HG03571 (cell line): ENCODE results near the gene C3.
A peak's percentile ranks its signal among the peaks of the same experiment; 100 is the strongest.
"Not testable (repeated sequence)": the region's sequence is repeated elsewhere in the genome, so short reads cannot be mapped to it uniquely, and the experiment has no call there.

Experiments
- ATAC-seq: cut with Tn5 transposase; IDR thresholded peaks from one replicate; pipeline ENCODE4 v1.9.1; 2021; ENCODE audit not compliant: unreplicated experiment

Gene C3

DNA sequence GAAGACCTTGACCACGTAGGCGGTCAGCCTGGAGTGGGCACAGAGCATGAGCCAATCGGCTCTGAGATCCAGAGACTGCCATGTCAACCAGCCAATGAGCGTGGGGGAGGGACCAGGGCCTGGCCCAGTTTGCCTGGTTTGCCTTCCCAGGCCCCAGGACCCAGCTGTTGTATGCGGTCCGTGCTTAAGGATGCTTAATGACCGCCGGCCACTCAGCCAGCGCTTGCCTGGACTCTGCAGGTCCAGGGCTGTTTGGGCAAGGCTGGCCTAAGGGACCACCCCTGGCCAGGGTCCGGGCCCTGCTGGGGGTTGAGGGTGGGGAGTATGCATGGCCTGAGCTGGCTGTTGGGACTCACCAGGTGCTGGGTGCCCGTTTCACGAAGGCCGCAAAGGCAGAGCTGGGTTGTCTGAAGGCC, 27.4 kb downstream of the C3 start:
- no peak for ATAC-seq

DNA sequence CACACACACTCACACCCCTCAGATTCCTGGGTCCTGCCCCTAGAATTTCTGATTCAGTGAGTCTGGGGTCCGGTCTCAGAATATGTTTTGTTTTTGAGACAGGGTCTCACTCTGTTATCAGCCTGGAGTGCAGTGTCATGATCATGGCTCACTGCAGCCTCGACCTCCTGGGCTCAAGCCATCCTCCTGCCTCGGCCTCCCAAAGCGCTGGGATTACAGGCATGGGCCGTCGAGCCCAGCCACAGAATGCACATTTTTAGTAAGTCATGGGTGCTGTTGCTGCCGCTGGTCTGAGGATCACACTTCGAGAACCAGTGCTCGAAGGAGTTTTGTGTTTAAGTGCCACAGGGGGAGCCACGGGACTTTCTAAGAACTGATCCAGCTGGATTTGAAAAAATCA, 28.4 kb downstream of the C3 start:
- ATAC-seq = no peak

DNA sequence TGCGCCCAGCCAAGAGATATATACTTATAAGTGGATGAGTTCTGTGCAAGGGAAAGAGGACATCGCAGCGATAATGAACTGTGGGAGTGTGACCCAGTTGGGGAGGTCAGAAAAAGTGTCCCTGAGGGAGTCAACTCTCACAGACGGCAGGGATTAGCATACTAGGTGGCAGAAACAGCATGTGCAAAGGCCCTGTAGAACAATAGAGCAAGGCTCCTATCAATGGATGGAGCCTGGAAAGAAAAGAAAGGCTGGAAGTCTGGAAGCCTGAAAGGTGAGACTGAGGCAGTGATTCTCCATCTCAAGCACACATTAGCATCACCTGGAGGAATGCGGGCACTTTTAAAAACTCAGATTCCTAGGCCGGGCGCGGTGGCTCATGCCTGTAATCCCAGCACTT, 29.1 kb downstream of the C3 start:
- ATAC-seq = no peak

DNA sequence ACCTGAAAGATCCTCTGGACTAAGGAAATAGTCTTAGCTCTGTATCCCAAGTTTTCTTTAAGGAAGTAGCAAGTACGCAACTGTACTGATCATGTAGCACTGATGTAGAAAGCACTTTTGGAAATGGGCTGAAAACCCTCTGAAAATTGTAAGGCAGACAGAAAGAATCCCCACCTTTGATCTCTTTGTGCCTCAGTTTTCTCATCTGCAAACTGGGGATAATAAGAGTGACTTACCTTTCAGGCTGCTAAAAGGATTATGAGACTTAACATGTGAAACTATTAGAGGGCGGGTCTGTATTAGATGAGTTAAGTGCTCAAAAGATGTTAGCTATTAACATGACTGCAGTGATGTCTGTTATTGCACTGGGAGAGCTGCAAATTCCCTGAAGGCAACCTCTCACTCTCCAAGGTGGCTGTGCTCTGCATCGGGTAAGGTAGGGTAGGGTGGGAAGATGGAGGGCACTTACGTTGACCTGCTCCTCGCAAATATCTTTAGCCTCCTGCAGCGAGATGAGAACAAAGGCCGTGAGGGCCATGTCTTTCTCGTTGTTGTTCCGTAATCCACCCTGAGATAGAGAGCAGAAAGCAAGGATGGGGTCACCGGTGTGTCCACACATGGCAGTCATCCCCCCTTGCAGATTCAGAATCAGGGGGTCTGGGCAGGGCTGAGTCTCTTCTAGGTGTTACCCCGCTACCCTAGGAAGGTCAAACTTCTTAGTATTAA, 30.1 kb downstream of the C3 start:
- no peak for ATAC-seq

DNA sequence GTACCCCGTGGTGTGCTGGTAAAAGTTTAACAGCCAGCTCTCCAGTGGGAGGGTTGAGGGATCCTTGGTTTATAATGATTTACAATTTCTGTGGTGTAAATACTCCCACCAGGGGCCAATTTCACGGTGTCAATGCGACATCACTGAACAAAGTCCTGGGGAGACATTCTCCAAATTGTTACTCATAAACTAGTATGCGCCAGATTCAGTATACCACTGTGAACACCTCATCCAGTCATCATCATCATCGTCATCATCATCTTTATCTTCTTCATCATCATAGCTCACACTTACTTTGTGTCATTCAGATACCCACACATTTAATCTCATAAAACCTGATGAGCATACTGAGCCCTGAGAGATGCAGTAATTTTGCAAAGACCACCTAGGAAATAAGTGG, 33.3 kb downstream of the C3 start:
- ATAC-seq = no peak

DNA sequence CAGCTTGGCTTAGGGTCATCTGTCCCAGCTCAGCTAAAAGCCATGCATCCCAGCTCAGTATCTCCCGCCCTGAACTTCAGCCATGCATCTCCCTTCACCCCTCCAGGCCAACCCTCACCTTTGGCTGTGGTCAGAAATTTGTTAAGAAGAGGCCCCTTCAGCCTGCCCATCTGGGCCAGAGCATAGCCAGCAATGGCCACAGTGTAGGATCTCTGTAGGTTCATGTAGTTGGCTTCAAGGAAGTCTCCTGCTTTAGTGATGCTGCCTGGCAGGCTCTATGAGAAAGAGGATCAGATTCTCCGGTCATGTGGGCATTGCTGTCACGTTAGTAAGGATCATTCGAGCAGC, 33.8 kb downstream of the C3 start:
- no peak for ATAC-seq

DNA sequence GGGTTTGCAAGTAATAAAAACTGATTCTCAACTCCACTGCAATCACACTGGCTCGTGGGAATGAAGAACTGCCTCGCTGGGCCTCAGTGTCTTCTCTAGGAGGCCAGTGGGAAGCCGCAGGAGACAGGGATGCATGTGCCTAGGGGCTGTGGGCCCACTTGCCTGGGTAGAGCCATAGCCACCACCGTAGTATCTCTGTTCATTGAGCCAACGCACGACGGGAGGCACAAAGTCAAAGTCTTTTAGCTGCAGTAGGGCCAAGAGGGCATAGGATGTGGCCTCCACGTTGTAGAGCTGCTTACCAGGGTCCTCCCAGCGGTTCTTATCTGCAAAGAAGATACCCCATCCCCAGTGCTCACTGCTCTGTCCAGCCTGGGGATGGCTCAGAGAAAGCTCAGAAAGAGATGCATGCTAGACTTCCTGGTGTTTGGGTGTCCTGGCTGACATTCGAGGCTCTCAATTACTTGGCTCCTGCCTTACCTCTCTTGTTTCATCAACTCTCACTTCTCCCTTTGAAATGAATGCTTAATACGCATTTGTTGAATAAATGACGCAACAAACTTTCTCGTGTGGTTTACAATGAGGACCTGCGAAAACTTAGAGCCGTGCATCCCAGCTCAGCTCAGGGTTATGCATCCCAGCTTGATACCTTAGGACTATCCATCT, 34.4 kb downstream of the C3 start:
- ATAC-seq = no peak

DNA sequence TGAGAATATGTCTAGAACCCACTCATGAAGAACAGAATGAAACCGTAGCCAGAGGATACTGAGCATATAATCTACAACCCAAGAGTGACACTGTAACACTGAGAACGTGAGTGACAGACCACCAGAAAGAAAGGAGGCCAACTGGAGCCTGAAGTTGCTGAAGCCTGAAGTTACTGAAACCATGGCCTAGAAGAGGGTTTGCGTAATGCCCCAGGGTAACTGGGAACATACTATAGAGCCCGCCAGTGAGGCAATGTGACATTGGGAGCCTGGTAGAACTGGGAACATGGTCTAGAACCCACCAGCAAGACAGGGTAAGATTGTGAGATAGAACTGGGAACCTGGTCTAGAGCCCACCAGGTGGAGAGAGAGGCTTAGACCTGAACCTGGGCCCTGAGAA, 35.0 kb downstream of the C3 start:
- ATAC-seq = no peak

DNA sequence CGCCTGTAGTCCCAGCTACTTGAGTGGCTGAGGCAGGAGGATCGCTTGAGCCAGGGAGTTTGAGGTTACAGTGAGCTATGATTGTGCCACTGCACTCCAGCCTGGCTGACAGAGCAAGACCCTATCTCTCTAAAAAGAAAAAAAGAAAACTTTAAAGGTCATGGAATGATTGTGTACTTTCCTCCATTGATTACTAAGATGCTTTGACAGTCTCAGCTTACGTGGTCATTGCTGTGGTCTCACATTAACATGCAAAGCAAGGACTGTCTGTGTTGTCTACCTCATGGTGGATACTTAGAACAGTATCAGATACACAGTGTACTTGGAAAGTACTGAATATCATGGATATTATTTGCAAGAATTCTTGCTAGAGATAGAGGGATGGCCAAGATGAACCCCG, 36.5 kb downstream of the C3 start:
- no peak for ATAC-seq

DNA sequence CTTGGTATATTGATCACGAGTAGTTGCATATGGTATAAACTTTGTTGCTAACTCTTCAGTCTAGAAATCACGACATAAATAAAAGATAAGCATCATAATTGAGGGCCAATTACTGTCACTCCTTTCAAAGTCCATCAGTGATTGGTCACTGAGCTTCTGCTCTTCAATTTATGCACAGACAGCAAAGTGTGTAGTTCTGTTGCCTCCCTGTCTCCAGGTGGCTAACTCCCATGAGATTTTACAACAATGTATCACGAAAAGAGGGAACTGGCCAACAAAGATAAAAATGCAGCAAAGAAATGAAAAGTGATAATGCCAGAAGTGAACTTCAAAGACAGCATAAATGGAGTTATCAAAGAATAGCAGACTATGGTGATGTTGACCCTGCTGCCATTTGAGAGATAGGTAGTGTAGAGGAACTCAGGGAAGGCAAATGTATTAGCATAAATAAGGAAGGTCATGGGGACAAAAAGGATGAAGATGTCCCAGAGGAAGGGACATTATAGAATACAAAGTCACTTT, 37.8 kb downstream of the C3 start:
- no peak for ATAC-seq

DNA sequence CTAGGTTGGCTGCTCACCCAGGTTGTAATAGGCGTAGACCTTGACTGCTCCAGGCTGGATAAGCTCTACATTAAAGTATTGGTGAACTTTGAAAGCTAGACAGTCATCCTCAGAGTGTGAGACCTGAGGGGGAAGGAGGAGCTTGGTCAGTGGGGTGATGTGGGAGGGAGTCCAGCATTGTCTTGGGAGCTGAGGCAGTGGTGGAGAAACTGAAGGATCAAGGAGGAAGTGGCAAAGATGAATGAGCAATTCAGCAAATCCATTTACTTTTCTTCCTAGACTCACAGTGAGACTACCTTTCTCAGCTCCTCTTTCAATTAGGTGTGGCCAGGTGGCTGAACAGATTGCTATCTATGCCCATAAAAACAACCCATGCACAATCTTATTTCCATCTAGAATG, 40.3 kb downstream of the C3 start:
- no peak for ATAC-seq

DNA sequence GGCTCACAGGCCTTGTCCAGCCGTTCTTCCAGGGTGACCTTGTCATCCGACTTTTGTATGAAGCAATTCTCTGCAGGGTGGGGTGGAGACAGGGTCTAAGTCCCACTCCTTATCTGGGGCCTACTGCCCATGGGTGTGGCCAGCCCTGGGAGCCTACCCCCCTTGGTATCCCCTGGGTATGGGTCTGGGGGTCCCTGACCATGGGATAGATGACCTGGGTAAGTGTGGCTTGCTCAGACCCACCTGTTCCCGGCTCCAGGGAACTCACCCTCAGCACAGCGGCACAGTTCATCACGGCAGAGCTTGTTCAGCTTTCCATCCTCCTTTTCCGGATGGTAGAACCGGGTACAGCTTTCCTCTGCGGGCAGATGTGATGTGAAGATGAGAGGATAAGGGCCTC, 41.3 kb downstream of the C3 start:
- ATAC-seq = no peak

DNA sequence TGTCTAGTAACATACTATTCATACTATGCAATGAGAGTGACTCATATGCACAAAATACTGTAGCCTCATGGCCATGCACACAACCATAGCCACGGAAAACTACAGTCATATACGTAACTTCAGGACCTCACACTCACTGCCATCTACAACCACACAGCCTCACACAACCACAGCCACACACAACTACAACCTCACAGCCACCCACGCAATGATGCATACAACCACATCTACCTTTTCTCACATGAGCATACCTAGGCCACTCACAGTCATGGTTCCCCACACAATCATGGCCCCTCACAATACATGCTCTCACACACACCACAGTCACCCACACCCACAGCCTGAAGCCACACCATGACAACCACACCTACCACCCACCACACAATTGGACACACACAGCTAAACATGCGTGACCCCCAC, 41.8 kb downstream of the C3 start:
- ATAC-seq = no peak

DNA sequence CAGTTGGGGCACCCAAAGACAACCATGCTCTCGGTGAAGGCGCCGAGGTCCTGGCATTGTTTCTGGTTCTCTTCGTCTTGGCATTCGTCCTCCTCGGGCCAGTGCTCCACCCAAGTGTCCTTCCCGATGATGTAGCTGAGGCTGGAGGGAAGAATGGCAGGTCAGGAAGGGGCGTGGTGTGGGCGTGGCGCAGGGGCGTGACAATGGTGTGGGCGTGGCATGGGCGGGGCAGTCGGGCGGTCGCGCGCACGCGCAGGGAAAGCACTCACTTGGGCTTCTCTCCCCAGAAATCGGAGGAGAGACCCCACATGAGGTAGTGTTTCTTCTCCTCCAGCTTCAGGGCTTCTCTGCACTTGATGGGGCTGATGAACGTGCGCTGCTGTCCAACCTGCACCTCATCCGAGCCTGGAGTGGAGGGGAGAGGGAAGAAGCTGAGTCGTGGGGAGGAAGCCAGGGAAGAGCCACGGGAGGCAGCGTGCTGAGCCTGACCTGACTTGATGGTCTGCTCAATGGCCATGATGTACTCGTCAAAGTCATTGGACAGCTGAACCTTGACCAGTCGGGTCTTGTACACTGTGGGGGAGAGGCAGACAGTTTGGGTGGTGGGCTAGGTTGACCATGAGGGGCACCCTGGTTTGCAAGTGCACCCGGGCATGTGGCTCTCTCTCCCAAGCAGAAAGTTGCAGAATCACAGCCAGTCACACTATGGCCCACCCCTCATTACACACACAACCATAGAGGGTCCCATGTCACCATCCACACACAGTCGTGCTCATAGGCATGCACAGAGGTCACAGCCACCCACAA, 42.4 kb downstream of the C3 start:
- no peak for ATAC-seq

DNA sequence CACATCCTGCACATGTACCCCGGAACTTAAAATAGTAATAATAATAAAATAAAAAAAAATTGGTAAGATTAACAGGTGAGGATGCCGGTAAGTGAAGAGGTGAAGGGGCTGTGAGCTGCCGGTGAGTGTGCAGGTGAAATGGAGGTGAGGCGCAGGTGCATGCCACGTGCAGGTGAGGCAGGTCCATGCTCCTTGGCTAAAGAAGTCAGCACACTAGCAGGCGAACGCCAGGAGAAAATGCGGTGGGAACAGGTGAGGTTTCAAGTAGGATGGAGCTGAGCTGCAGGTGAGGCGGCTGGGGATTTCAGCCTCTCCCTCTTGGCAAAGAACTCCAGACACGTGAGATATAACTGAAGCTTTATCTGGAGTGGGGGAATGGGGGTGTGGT, 43.0 kb downstream of the C3 start:
- ATAC-seq = no peak

DNA sequence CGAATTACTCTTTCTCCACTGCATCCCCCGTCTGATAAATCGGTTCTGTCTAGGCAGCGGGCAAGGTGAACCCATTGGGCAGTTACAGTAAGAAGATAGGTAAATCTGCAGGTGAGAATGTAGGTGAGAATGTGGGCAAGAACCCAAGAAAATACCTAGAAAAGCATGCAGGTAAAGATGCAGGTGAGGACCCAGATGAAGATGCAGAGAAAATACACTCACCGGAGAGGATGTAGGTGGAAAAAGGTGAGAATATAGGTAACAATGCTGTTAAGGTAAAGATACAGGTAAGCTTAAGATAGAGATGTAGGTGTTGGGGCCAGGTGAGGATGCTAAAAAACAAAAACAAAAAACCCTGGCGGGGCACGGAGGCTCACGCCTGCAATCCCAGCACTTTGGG, 44.2 kb downstream of the C3 start:
- ATAC-seq = no peak

DNA sequence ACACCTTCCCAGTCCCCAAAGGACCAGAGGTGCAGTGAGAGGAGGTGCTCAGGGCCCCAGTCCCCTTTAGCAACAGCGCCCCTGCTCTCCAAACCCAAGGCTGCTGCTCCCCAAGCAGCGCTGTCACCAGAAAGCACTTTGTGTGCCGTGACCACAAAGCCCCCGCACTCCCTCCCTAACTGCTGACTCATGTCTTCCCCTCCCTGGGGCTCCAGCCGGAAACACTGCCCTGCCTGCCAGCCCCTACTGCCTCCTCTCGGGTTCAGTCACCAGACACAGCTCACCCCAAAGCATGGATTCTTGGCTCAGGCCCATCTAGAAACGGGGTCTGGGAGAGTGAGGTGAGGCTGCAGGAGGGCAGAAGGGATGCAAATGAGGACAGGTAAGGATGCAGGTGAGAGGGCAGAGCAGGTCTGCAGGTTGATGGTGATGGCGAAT, 45.6 kb downstream of the C3 start:
- peak; percentile 55 for ATAC-seq

DNA sequence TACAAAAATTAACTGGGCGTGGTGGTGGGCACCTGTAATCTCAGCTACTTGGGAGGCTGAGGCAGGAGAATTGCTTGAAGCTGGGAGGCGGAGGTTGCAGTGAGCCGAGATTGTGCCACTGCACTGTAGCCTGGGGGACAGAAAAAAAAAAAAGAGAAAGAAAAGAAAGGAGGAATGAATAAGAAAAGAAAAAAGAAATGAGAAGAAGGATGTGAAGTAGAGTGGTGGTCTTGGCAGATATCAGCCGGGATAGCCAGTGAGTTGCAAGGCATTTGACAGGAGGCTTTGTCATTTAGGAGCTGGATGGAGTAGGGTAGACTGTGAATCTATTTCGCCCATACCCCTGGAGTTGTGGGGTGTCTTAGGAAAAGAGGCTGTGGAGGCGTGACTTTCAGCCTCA, 46.0 kb downstream of the C3 start:
- not testable (repeated sequence) for ATAC-seq

DNA sequence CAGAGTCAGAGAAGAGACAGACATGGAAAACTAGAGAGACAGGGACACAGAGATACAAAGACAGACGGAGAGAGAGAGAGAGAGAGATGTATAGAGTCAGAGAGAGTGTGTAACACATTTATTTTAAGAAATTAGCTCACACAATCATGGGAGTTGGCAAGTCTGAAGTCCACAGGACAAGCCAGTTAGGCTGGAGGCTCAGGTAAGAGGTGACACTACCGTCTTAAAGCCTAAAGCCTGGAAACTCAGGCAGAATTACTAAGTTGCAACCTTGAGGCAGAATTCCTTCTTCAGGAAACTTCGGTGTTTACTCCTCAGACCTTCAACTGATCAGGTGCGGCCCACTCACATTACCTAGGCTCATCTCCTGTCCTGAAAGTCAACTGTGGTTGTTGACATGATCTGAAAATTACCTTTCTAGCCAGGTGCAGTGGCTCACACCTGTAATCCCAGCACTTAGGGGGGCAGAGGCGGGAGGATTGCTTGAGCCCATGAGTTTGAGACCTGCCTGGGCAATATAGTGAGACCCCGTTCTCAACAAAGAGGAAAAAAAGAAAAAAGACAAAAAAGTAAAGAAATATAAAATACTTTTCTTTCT, 47.7 kb downstream of the C3 start:
- no peak for ATAC-seq

DNA sequence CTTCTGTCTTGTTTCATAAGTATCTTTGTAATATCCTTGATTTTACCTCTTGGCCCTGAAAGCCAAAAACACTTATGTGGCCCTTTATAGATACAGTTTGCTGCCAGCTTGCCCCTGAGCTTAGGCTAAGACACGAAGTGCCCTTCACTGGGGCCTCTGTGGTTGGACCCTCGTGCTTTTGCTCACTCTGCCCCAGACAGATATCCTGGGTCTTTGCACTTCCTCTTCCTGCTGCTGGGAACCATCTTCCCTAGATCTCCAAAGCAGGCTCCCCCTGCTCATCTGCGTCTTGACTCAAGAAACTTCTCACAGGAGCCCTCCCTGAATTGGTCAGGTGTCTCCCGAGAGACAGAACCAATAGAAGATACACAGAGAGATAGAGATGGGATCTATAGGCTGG, 48.5 kb downstream of the C3 start:
- no peak for ATAC-seq

DNA sequence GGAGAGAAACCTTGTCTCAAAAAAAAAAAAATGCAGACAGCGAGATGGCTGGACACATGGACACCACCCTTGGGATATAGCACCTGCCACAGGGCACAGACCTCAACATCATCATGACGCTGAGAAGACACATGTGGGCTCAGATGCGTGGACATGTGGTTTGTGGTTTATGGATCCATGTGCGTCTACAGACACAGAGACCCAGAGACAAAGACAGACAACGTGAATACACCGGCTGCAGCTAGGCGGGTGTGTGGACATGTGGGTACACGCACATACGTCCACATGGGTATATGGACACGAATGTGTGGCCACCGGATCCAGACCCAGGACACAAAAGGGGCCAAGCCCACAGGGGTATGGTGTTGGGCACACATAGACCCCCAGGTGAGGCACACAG, 51.8 kb downstream of the C3 start:
- no peak for ATAC-seq
